Osteocyte (in vitro differentiated cells): ENCODE results near the gene TRAF2. TPM values are rescaled to one million over a fixed set of nuclear protein-coding genes. Genes with fewer than 3 reads are reported as not detected.
A peak's percentile ranks its signal among the peaks of the same experiment; 100 is the strongest.
"Not testable (repeated sequence)": the region's sequence is repeated elsewhere in the genome, so short reads cannot be mapped to it uniquely, and the experiment has no call there.

Source experiments
- DNase-seq: peaks from one replicate; pipeline ENCODE4 v3.0.0; 2021; ENCODE audit warnings: mixed read lengths; ENCODE audit not compliant: unreplicated experiment; ENCODE audit errors: extremely low spot score
- H3K27ac Mint-ChIP-seq: one replicate; pipeline ENCODE4 v1.8.0; 2021; ENCODE audit warnings: mild to moderate bottlenecking, mixed read lengths; ENCODE audit not compliant: unreplicated experiment
- H3K27me3 Mint-ChIP-seq: one replicate; pipeline ENCODE4 v1.8.0; 2021; ENCODE audit warnings: mixed read lengths; ENCODE audit not compliant: unreplicated experiment
- H3K36me3 Mint-ChIP-seq: one replicate; pipeline ENCODE4 v1.8.0; 2021; ENCODE audit warnings: mixed read lengths; ENCODE audit not compliant: unreplicated experiment
- H3K4me1 Mint-ChIP-seq: one replicate; pipeline ENCODE4 v1.8.0; 2021; ENCODE audit warnings: mixed read lengths; ENCODE audit not compliant: unreplicated experiment
- H3K4me3 Mint-ChIP-seq: one replicate; pipeline ENCODE4 v1.8.0; 2021; ENCODE audit warnings: mild to moderate bottlenecking, moderate library complexity, mixed read lengths; ENCODE audit not compliant: unreplicated experiment
- H3K9me3 Mint-ChIP-seq: one replicate; pipeline ENCODE4 v1.8.0; 2021; ENCODE audit warnings: mixed read lengths; ENCODE audit not compliant: unreplicated experiment
- total RNA-seq: library from RNA; stranded (reverse); gene quantifications from 2 replicates; pipeline ENCODE4 v1.2.1, GENCODE V29; 2021
- TF ChIP-seq, protein P1 (sequence below): fragments of 200-600 bp; sonication (generic); IDR thresholded peaks from 2 replicates; pipeline ENCODE4 v1.5.0; 2021; ENCODE audit warnings: antibody characterized with exemption, mild to moderate bottlenecking, moderate library complexity

The TRAF2 gene
- total RNA-seq, 1 donor from 2014 or later = 14.4 TPM

DNA sequence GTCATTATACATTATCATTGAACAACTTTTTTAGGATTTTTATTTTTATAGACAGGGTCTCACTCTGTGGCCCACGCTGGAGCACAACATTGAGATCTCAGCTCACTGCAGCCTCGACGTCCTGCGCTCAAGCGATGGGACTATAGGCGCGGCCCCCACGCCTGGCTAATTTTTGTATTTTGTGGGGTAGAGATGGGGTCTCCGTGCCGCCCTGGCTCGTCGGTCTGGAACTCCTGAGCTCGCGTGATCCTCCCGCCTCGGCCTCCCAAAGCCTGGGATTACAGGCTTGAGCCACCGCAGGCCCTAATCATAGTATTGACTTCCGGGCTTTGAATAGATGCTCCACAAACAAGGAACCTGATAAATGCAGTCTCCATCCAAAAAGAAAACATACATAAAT, 18.8 kb upstream of the TRAF2 start:
- no peaks in the 10 kb centered on the region for H3K27me3 Mint-ChIP-seq
- peaks cover 8% of the 10 kb centered on the region for H3K36me3 Mint-ChIP-seq
- DNase-seq = no peak
- H3K4me1 Mint-ChIP-seq = peaks cover 12% of the 10 kb centered on the region
- no peaks in the 10 kb centered on the region for H3K9me3 Mint-ChIP-seq
- TF ChIP-seq, protein P1, sequence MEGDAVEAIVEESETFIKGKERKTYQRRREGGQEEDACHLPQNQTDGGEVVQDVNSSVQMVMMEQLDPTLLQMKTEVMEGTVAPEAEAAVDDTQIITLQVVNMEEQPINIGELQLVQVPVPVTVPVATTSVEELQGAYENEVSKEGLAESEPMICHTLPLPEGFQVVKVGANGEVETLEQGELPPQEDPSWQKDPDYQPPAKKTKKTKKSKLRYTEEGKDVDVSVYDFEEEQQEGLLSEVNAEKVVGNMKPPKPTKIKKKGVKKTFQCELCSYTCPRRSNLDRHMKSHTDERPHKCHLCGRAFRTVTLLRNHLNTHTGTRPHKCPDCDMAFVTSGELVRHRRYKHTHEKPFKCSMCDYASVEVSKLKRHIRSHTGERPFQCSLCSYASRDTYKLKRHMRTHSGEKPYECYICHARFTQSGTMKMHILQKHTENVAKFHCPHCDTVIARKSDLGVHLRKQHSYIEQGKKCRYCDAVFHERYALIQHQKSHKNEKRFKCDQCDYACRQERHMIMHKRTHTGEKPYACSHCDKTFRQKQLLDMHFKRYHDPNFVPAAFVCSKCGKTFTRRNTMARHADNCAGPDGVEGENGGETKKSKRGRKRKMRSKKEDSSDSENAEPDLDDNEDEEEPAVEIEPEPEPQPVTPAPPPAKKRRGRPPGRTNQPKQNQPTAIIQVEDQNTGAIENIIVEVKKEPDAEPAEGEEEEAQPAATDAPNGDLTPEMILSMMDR = no peak
- H3K27ac Mint-ChIP-seq = peak overlapping the region; percentile 41
- H3K4me3 Mint-ChIP-seq = peak overlapping the region; percentile 66

DNA sequence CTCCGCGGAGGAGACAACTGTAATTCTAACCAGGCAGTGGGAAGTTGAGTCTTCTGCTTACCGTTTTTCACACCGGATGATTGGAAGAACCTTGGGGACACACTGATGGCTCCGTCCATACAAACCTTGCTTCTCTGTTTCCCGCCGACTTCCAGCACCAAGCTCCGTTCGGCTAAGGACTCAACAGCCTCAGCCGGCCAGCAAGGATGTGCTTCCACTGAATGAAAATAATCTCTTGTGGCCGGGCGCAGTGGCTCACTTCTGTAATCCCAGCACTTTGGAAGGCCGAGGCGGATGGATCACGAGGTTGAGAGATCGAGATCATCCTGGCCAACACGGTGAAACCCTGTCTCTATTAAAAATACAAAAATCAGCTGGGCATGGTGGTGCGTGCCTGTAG, 18.4 kb upstream of the TRAF2 start:
- peaks cover 12% of the 10 kb centered on the region for H3K4me1 Mint-ChIP-seq
- no peaks in the 10 kb centered on the region for H3K27me3 Mint-ChIP-seq
- H3K36me3 Mint-ChIP-seq = peaks cover 8% of the 10 kb centered on the region
- H3K9me3 Mint-ChIP-seq = no peaks in the 10 kb centered on the region
- peak overlapping the region; percentile 41 for H3K27ac Mint-ChIP-seq
- H3K4me3 Mint-ChIP-seq = no peak overlapping the region
- TF ChIP-seq, protein P1 = no peak
- no peak for DNase-seq

- Mint-ChIP-seq H3K27ac (no peak overlapping the region), H3K27me3 (no peaks in the 10 kb centered on the region), H3K4me1 (peaks cover 12% of the 10 kb centered on the region), H3K9me3 (no peaks in the 10 kb centered on the region), H3K36me3 (peaks cover 4% of the 10 kb centered on the region), H3K4me3 (peak overlapping the region; percentile 48)
- TF ChIP-seq, protein P1 = no peak
- no peak for DNase-seq
These were observed 17.7 kb upstream of the TRAF2 start for GRCh38 chr9:136868644-136869043.

- not testable (repeated sequence) for H3K27me3 Mint-ChIP-seq, H3K4me1 Mint-ChIP-seq, H3K27ac Mint-ChIP-seq, H3K4me3 Mint-ChIP-seq, DNase-seq, H3K9me3 Mint-ChIP-seq, H3K36me3 Mint-ChIP-seq
These were observed 16.7 kb upstream of the TRAF2 start for GRCh38 chr9:136869611-136870010.

- H3K36me3 Mint-ChIP-seq = no peaks in the 10 kb centered on the region
- H3K4me3 Mint-ChIP-seq = no peak overlapping the region
These were observed 11.2 kb upstream of the TRAF2 start for GRCh38 chr9:136875155-136875554.

More at GRCh38 chr9:136875155-136875554, 11.2 kb upstream of the TRAF2 start:
- TF ChIP-seq, protein P1 = no peak
- no peak for DNase-seq
- no peaks in the 10 kb centered on the region for H3K9me3 Mint-ChIP-seq
- no peak overlapping the region for H3K27ac Mint-ChIP-seq
- peaks cover 4% of the 10 kb centered on the region for H3K27me3 Mint-ChIP-seq
- no peaks in the 10 kb centered on the region for H3K4me1 Mint-ChIP-seq
